Activated naive CD8-positive, alpha-beta T cell treated with anti-CD3 and anti-CD28 coated beads, Interleukin-2, amount 50 U/mL, for 16 hours (primary cell): ENCODE results near the gene NEURL3.
"Not testable (repeated sequence)": the region's sequence is repeated elsewhere in the genome, so short reads cannot be mapped to it uniquely, and the experiment has no call there.

ENCODE experiments used
- DNase-seq: peaks from one replicate; pipeline ENCODE4 v3.0.0-alpha.2; 2020; ENCODE audit warnings: low read depth, low spot score

The NEURL3 gene, protein sequence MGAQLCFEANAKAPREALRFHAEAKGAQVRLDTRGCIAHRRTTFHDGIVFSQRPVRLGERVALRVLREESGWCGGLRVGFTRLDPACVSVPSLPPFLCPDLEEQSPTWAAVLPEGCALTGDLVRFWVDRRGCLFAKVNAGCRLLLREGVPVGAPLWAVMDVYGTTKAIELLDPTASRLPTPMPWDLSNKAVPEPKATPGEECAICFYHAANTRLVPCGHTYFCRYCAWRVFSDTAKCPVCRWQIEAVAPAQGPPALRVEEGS

DNA sequence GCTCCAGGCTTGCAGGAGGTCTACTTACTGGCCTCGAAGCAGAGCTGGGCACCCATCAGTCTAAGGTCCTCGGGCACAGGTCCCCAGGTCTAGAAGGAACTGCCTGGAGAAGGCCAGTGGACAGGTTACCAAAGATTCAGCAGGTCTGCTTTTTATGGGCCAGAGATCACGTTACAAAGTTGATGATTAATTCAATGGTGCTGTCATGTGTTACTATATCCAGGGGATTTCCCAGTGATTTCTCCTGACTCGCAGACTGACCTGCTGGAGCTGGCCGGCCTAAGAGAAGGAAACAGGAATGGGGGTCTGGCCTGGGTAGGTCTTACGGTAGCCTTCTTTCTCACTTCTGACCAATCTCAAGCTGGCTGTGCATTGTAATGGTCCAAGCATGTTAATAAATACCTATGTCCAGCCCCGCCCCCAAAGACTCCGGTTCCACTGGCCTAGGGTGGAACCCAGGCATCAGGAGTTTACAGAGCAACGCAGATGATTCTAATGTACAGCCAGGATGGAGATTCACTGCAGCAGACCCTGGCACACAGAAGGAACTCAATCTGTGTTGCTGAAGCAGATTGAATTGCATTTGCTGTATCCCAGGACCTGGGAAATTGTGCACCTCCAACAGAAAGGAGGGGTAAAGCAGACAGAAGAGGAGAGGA is at the start of gene NEURL3:
Gene NEURL3 (minus strand): TSS at position 127 of the 659 bp plus-strand sequence. CDS start 71 bp downstream, at position 56.
- no peak for DNase-seq

DNA sequence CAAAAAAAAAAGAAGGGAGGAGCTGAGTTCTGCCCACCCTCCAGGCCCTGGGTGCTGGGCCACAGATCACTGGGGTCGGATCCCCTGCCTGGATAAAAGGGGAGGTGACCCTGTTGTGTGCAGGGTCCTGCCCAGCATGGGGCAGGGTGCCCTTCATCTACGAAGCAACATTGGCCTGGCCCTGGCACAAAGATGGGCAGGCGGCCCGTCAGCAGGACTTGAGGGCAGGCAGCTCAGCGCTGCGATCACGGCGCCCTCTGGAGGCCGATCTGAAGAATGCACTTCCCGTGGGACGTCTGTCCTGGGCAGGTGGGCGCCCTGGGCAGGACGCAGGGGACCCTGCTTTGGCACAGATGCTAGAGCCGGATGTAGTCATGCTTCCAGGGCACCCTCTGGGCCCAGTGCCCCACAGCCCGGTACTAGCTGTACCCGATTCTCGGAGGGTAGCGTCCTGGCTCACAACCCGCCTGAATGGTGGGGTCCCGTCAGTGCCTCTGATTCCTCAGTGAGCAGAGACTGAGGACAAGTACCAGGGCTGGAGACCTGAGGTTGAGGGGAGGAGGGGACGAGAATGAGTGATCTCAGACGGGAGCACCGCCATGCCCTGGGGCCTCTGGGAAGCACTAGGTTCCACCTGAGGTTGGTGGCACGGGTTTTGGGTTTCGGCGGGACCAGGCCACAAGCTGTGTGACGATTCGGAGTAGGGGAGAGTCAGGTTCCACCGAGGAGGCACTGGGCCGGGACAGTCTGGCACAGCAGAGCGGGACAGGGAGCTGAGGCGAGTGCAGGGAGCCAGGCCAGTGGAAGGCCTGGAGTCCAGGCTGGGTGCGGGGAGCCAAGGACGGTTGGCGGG is 49.4 kb upstream of the NEURL3 start:
- DNase-seq: no peak

DNA sequence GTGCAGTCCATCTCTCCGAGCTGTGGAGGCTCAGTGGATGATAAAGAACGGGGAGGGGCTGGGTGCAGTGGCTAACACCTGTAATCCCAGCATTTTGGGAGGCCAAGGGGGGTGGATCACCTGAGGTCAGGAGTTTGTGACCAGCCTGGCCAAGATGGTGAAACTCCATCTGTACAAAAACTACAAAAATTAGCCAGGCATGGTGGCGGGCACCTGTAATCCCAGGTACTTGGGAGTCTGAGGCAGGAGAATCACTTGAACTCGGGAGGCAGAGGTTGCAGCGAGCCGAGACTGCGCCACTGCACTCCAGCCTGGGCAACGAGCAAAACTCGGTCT is 48.8 kb upstream of the NEURL3 start:
- DNase-seq: not testable (repeated sequence)

DNA sequence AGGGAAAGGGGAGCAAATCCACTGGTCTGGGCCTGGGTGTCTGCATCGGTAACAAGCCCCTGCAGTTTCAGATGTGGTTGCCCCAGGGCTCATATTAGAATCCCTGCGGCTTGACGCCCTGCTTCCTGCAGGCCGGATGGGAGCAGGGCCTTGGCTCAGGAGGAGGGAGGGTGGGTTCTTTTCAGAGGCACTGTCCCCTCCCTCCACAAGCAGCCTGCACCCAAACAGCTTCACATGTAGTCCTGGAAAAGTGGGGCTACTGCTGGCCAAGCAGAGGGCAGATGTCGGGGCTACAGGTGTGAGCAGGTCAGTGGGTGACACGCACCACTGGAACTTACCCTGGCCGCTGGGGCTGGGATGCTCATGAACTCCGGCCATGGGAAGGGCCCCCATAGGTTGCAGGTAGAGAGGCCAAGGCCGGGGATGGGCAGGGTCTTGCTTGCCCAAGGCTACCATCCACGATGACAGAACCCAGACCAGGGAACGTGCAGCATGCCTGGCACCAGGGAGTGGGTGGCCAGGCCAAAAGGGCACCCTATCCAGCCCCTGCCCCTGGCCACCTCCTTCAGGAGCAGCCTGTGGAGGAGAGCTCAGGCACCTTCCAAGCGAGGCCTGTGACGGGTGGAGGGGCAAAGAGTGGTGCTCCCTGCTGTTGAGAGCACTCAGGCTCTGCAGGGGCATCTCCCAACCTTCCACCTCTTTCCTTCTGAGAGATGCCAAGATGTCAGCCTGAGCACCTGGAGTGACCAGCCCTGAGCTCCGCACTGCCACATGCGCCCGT is 48.2 kb upstream of the NEURL3 start:
- DNase-seq: no peak

DNA sequence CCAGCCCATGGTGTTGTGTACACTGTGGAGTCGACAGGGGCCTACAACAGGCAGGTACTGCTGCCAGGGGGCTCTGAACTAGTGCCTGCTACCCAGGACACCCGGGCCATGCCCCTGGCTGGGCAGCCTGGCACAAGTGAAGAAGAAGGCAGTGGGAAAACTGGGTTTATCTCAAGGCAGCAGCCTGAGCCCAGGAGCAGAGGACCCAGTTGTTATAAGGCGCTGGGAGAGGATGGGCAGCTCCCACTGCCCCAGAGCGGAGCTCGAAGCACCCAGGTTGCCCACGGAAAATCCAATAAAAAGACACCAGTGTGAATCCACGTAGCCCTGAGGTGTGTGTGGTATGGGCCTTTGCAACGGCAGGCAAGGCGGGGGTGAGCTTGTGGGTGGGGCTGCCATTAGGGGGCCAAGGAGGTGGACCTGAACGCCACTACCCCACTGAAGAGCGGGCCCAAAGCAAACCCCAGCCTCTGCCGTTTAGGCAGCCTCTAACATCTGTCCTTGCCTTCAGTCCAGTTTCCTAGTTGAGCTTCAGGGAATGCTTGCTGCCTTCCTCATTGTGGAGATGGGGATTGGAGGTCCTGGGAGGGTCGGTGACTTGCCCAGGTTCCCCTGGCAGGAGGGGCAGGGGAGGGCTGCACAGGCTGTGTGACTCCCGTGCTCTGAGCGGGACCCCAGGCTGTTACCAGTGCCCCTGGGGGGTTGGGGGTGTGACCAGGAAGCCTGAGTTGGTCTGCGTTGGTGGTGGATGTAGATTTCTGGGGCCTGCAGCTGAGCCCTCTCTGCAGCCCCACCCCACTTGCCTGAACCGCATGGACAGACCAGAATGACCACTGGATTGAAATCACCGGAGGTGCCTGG is 47.4 kb upstream of the NEURL3 start:
- DNase-seq: no peak

DNA sequence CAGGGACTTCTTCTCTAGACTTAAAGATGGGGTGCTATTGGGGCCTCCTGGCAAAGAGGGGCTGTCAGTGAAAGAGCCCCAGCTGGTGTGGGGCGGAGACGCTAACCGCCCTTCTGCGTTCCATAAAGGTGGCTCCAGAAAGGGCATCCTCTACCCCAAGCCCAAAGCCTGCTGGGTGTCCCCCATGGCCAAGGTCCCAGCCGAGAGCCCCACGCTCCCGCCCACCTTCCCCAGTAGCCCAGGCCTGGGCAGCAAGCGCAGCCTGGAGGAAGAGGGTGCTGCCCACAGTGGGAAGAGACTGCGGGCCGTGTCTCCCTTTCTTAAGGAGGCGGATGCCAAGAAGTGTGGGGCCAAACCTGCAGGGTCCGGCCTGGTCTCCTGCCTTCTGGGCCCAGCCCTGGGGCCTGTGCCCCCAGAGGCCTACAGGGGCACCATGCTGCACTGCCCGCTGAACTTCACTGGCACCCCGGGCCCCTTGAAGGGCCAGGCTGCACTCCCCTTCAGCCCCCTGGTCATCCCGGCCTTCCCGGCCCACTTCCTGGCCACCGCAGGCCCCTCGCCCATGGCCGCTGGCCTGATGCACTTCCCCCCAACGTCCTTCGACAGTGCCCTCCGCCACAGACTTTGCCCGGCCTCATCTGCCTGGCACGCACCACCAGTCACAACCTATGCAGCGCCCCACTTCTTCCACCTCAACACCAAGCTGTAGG is 46.6 kb upstream of the NEURL3 start:
- DNase-seq: no peak

DNA sequence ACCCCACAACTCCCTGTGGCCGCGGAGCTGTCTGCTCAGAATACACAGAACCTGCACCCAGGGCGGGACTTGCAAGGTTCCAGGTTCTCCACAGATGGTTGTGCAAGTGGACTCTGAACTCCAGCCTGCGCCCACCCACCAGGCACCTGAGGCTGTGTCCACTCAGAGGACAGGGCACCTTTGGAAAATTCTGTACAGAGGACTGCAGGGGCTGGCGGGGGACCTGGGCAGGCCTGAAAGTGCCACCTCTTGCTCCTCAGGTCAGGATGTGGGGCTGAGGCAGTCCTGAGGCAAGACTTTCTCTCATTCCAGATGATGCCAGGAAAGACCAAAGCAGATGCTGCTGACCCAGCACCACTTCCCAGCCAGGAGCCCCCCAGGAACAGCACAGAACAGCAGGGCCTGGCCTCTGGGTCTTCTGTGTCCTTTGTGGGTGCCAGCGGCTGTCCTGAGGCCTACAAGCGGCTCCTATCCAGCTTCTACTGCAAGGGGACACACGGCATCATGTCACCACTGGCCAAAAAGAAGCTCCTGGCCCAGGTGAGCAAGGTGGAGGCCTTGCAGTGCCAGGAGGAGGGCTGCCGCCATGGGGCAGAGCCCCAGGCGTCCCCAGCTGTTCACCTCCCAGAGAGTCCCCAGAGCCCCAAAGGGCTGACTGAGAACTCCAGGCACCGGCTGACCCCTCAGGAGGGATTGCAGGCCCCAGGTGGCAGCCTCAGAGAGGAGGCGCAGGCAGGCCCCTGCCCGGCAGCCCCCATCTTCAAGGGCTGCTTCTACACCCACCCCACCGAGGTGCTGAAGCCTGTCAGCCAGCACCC is 45.8 kb upstream of the NEURL3 start:
- DNase-seq: no peak

DNA sequence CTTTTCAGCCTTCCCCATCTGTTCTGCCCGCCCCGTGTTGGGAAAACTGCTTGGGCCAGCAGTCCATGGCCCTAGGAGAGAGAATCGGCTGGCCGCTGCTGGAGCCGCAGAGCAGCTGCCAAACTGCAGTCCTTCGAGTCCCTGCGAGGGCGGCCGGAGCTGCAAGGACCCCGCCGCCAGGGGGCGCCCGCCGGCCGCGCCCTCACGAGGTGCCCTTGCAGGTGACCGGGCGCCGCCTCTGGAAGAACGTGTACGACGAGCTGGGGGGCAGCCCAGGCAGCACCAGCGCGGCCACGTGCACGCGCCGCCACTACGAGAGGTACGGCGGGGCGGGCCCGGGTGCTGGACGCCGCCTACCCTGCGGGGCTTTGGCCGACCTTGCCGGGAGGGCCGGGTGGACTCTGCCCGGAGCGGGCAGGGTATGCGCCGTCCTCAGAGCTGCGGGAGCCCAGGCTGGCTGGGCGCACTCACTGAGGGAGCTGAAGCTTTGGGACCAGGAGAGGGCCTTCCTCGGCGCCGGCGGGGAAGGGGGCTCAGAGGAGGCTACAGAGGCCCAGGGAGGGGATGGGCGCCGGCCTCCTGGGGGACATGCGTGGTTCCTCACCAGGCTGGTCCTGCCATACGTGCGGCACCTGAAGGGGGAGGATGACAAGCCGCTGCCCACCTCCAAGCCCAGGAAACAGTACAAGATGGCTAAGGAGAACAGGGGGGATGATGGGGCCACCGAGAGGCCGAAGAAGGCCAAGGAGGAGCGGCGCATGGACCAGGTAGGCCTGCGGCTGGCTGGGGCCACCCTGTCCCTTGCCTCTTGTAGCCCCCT is 45.0 kb upstream of the NEURL3 start:
- DNase-seq: no peak

DNA sequence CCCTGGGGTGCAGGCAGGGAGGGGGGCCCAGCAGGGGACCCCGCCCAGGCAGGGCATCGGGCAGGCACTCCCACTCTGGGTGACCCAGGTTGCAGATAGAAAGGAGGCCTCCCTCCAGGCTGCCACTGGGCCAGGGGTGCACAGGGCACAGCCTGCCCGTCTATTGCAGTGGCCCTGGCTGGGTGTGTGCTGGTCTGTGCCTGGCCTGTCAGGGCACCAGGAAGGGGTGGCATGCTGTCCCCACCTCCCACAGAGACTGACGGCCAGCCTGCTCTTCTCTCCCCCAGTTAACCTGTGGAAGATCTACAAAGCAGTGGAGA is 44.3 kb upstream of the NEURL3 start:
- DNase-seq: no peak

DNA sequence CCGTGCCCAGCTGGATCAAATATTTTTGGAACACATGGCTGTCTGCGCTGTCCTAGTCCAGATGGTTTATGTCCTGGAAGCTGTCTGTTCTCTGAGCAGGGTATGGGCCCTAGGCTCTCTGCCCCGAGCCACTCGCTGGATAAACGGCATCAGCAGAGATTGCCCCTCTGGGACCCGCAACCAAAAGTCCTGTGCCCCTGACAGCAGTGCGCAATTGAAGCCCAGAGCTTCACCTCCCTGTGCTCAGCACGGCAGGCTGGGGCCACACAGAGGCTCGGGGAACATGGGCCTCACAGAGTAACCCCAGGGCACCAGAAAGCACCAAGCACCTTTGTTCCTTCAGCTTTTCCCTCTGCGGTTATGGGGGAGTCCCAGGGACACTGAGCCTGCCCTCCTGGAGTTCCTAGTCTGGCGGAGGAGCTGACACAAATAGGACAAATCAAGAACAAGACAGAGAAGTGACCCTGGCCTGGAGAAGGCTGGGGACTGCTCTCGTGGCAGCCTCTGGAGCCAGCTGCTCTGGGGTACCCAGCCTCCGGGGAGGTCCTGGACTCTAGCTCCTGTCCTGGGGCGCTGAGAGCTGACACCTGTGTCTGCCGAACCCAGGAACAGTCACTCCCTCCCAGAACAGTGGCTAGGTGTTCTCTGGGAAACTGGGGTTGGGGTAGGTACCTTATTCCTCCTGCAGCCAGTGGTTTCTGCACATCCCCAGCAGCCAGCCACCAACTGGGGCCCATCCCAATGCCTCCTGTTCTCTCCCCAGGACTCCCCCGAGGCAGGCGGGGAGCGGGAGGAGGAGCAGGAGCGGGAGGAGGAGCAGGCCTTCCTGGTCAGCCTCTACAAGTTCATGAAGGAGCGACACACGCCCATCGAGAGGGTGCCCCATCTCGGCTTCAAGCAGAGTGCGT is 43.7 kb upstream of the NEURL3 start:
- no peak for DNase-seq

DNA sequence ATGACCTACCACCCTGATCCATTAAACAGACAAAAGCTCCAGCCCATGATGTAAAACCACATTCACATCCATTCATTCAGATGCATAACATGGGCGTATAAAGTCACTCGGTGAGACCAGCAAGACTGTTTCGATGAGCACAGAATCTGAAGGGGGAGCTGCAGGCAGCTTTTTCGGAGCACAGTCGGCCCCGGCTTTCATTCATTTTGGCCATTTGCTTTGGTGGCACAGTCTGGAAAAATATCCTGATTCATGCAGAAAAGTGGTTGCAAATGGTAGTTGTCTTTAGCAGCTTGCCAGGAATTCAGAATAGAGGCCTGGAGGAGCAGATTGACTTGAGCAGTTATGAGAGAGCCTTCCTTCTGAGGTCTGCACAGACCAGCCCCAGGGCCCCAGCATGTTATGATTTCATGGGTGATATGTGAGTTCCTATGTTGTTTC is 42.6 kb upstream of the NEURL3 start:
- DNase-seq: no peak

DNA sequence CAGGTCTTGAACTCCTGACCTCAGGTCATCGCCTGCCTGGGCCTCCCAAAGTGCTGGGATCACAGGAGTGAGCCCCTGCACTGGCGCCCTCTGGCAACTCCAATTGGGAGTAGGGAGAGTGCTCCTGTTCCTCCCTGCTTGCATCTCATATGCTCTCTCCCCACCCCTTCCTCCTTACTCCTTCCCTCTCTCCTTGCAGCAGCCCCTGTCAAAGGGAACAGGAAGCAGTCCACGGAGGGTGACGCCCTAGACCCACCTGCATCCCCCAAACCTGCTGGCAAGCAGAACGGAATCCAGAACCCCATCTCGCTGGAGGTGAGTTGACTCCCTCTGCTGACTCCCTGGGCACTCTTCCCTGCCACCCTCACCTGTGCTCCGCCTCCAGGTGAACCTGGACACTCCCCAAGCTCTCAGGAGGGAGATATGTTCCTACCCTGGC is 42.1 kb upstream of the NEURL3 start:
- DNase-seq: no peak

DNA sequence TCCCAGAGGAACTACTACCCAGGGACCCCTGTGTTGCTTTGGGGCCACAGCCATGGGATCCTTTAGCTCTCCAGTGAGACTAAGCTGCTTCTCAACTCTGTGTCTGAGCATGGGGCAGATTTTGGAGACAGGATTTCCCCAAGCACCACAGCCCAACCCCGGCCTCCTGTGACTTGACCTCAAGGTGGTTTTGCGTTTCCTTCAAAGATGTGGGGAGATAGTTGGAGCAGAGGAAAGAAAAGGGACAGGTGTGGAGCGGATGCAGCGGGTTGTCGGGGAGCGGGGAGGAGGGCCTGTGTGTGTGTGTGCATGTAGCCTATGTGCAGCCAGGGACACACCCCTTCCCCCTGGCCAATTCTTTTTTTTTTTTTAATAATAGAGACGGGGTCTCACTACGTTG is 41.6 kb upstream of the NEURL3 start:
- no peak for DNase-seq

DNA sequence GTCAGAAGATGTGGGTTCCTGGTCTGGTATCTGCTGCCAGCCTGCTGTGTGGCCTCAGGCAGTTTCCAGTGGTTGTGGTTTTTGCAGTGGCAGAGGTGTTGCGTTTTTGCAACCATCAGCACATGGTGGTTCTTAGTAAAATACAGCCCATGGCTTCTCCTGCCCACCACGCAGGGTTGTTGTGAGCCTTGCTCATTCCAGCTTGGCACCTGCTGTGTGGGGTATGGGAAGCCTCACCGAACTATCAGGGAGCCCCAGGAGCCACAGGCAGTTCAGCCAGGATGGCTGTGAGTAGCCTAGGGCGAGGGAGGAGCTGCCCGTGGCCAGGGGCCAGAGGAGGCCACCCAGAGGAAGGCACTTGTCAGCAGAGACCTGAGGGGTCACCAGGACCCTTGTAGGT is 41.2 kb upstream of the NEURL3 start:
- no peak for DNase-seq

DNA sequence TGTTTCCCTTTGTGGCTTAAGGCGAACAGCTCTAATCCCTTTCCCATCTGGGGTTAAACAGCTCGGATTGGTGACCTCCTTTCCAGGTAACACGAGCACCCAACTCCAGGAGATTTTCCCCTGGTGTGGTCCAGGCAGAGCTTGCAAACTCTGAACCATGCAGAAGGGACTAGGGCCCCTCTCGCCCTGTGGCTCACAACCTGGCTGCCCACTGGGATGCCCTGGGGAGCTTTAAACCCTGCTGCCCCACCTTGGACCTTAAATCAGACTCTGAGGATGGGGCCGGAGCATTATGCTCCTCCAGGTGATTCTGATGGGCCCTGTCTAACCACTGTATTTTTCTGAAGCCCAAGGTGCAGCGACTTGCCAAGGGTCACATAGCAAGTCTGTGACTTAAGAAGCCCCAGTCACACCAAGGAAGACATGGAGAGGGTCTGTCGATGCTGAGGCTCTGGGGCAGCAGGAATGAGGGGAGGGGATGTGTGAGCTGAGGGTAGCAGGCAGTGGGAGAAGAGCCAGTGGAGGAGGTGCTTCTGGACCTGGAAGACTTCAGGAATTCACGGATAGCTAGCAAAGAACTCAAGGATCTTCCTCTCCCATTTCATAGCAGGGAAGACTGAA is 37.3 kb upstream of the NEURL3 start:
- DNase-seq: no peak

DNA sequence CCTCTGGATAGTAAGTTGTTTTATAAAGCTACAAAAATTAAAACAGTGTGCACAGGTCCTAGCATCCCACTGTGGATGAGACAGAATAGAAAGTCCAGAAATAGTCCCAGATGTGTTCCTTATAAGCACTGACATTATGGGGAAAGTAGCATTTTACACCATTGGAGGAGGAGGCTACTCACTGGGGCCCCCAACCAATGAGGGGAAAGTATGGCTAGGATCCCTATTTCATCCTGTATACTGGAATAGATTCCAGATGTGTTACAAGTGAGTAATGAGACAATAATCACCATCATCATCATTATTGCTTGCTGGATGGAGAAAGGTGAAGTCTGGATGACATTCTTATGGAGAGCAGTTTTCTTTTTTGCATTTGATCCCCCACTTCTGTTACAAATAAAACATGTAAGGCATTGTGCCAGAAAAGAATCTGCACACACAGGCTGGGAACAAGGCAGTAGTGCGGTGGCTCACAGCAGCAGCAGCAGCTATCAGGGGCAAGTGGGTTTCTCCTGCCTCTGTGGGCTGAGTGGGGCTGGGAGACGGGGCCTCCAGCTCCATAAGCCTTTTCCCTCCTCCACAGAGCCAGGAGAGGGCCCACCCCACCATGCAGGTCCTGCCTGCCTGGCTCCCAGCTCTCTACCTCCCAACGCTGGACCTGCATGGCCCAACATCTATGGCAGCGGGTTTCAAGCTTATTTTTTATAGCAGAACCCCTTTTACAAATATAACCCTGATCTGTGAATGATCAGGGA is 36.4 kb upstream of the NEURL3 start:
- DNase-seq: no peak
